Endothelial cell of umbilical vein (primary cell): ENCODE results near the gene CSNK1D. TPM values are rescaled to one million over a fixed set of nuclear protein-coding genes. Genes with fewer than 3 reads are reported as not detected.

Experiments used
- BruUV-seq: library from RNA; stranded (reverse); fragments of 400-500 nt; replicated peaks from 2 replicates; lab custom pipeline; 2021; lab: Mats Ljungman, UMichigan
- CTCF ChIA-PET: fragments of 300-600, 350-600 bp; sonication (Branson Sonifier 250); formaldehyde crosslinking; loops from one replicate; lab custom pipeline; 2021; ENCODE audit warnings: antibody characterized with exemption, inconsistent platforms; lab: Charles Lee
- POLR2A ChIA-PET: fragments of 300-600, 350-600 bp; sonication (Branson Sonifier 250); formaldehyde crosslinking; loops from one replicate; lab custom pipeline; 2021; ENCODE audit warnings: antibody characterized with exemption, inconsistent platforms; lab: Charles Lee
- DNase-seq: peaks from one replicate; pipeline ENCODE4 v3.0.0-alpha.2; 2011; ENCODE audit warnings: low read depth, low spot score
- FAIRE-seq: peaks from 2 replicates; lab custom pipeline; 2011; peaks lifted over from hg19 to GRCh38; lab: Jason Lieb, UNC
- H2AFZ ChIP-seq: 2 replicates; pipeline ENCODE4 v1.6.0; 2012; ENCODE audit warnings: low read depth, low read length, control low read depth, inconsistent platforms
- H3K27ac ChIP-seq: 2 replicates; pipeline ENCODE4 v1.5.1; 2011; ENCODE audit warnings: low read depth, mild to moderate bottlenecking, control low read depth, low read length, moderate library complexity; ENCODE audit not compliant: insufficient read depth
- H3K27me3 ChIP-seq, 2 experiments: 2 replicates each; pipeline versions ENCODE4 v1.6.0 to v1.6.1; 2011; ENCODE audit warnings: low read length in 2 of 2, mixed read lengths in 1 of 2; ENCODE audit not compliant: control insufficient read depth in 2 of 2, insufficient read depth in 2 of 2
- H3K36me3 ChIP-seq, 2 experiments: 2 replicates in 1 of 2; 3 replicates in 1 of 2; pipeline ENCODE4 v1.5.1; 2011; ENCODE audit warnings: low read length in 2 of 2, mild to moderate bottlenecking in 1 of 2, moderate library complexity in 1 of 2; ENCODE audit not compliant: control insufficient read depth in 2 of 2, insufficient read depth in 2 of 2; ENCODE audit errors: extremely low read depth in 1 of 2
- H3K4me1 ChIP-seq: 3 replicates; pipeline ENCODE4 v1.5.1; 2011; ENCODE audit warnings: mild to moderate bottlenecking, low read length; ENCODE audit not compliant: control insufficient read depth, insufficient read depth; ENCODE audit errors: extremely low read depth
- H3K4me2 ChIP-seq: 2 replicates; pipeline ENCODE4 v1.6.1; 2011; ENCODE audit warnings: low read length, control low read depth, mixed read lengths; ENCODE audit not compliant: insufficient read depth
- H3K4me3 ChIP-seq, 3 experiments: fragments of 200-600 bp in 1 of 3; sonication (generic), shearing (Covaris generic) in 1 of 3; replicated peaks in 1 of 3; 2 replicates each; pipeline ENCODE4 v1.5.1; 2011 to 2016; ENCODE audit warnings: control low read depth in 3 of 3, low read length in 3 of 3, mild to moderate bottlenecking in 2 of 3, inconsistent platforms in 1 of 3, low read depth in 1 of 3, moderate library complexity in 1 of 3; ENCODE audit not compliant: insufficient read depth in 1 of 3
- H3K79me2 ChIP-seq: 2 replicates; pipeline ENCODE4 v1.6.0; 2012; ENCODE audit warnings: low read length, inconsistent platforms; ENCODE audit not compliant: control insufficient read depth, insufficient read depth
- H3K9ac ChIP-seq: replicated peaks from 2 replicates; pipeline ENCODE3; 2011; ENCODE audit warnings: low read length, control low read depth; ENCODE audit not compliant: insufficient read depth; ENCODE audit errors: extremely low read depth
- H3K9me1 ChIP-seq: replicated peaks from 3 replicates; pipeline ENCODE4 v1.6.0; 2011; ENCODE audit warnings: mild to moderate bottlenecking, low read length; ENCODE audit not compliant: control insufficient read depth, insufficient read depth; ENCODE audit errors: extremely low read depth
- H3K9me3 ChIP-seq: replicated peaks from 2 replicates; pipeline ENCODE4 v1.5.1; 2012; ENCODE audit warnings: low read length, inconsistent platforms; ENCODE audit not compliant: control insufficient read depth, insufficient read depth
- H4K20me1 ChIP-seq: replicated peaks from 2 replicates; pipeline ENCODE3; 2011; ENCODE audit warnings: mild to moderate bottlenecking, low read length; ENCODE audit not compliant: control insufficient read depth, insufficient read depth; ENCODE audit errors: extremely low read depth
- CTCF ChIP-seq, 2 donors: IDR thresholded peaks; 1 replicate in 1 of 2; 2 replicates in 1 of 2; pipeline ENCODE4 v1.5.1; 2011; ENCODE audit warnings: low read length in 2 of 2, mild to moderate bottlenecking in 2 of 2, moderate library complexity in 2 of 2, control low read depth in 1 of 2, inconsistent platforms in 1 of 2, low read depth in 1 of 2; ENCODE audit not compliant: insufficient read depth in 1 of 2; ENCODE audit errors: extremely low read depth in 1 of 2
- EZH2 ChIP-seq: IDR thresholded peaks from 2 replicates; pipeline ENCODE4 v1.6.1; 2012; ENCODE audit warnings: borderline replicate concordance, low read depth, mild to moderate bottlenecking, moderate library complexity, low read length, inconsistent platforms; ENCODE audit not compliant: severe bottlenecking
- FOS ChIP-seq: IDR thresholded peaks from 2 replicates; pipeline ENCODE4 v1.6.1; 2011; ENCODE audit warnings: mild to moderate bottlenecking, low read length, moderate library complexity, borderline replicate concordance; ENCODE audit not compliant: insufficient read depth
- GATA2 ChIP-seq: IDR thresholded peaks from 2 replicates; pipeline ENCODE4 v1.7.0; 2011; ENCODE audit warnings: low read depth, mild to moderate bottlenecking, moderate library complexity, mixed read lengths, low read length; ENCODE audit not compliant: insufficient read length, insufficient read depth
- JUN ChIP-seq: IDR thresholded peaks from 2 replicates; pipeline ENCODE4 v1.6.1; 2011; ENCODE audit warnings: borderline replicate concordance, low read depth; ENCODE audit not compliant: insufficient read length, insufficient read depth
- MAX ChIP-seq: IDR thresholded peaks from 2 replicates; pipeline ENCODE4 v1.6.1; 2011; ENCODE audit not compliant: insufficient read depth, insufficient read length
- MYC ChIP-seq: IDR thresholded peaks from one replicate; pipeline ENCODE4 v1.6.1; 2011; ENCODE audit warnings: mild to moderate bottlenecking, low read depth, low read length
- POLR2A ChIP-seq: IDR thresholded peaks from 2 replicates; pipeline ENCODE4 v1.6.1; 2012; ENCODE audit warnings: low read depth, mild to moderate bottlenecking, control low read depth, low read length
- POLR2AphosphoS5 ChIP-seq: IDR thresholded peaks from 2 replicates; pipeline ENCODE4 v1.6.1; 2012; ENCODE audit warnings: low read depth, mild to moderate bottlenecking, control low read depth, low read length, moderate library complexity; ENCODE audit not compliant: insufficient read depth
- dilution Hi-C: fragments of 300-500 bp; cut with MboI; formaldehyde crosslinking; loops from one replicate; pipeline ENCODE4 v1.15.0; 2019; ENCODE audit warnings: low sequenced_read_pairs; ENCODE audit not compliant: extremely low pct_ligation_motif_present
- intact Hi-C: fragments of 100-400 bp; cut with micrococcal nuclease; formaldehyde crosslinking; loops from one replicate; pipeline ENCODE4 v1.10.0; 2022
- polyA plus RNA-seq, 4 experiments: library from polyadenylated mRNA; depleted of rRNA in 3 of 4; stranded (reverse) in 3 of 4; unstranded in 1 of 4; fragments of >200 nt; gene quantifications; 2 replicates each; pipeline versions ENCODE4 v1.2.1 to v1.2.3, GENCODE V29; 2011 to 2012; ENCODE audit warnings: missing spikeins in 1 of 4
- total RNA-seq: library from RNA; stranded (reverse); gene quantifications from 2 replicates; pipeline ENCODE4 v1.2.3, GENCODE V29; 2021

Gene CSNK1D
- total and polyA plus RNA-seq, 2 donors (not counting 3 experiments of a cell fraction or from before 2014, with no cell fraction given) = 127 to 155 TPM

- BruUV-seq = no TSS peak
- H3K4me1 ChIP-seq = peaks cover under 1% of the 10 kb centered on the region
- H3K36me3 ChIP-seq = peaks cover 0 to 6% of the 10 kb centered on the region in 2 experiments
- DNase-seq = no peak
- FAIRE-seq = no peak
- ChIA-PET CTCF (interaction anchor here (1.5 kb wide), 1 partner anchor 170 kb away, joined by 4 read pairs; no protein-coding TSS in a partner anchor), POLR2A (interaction anchor here (0.9 kb wide), 1 partner anchor 35 kb away, joined by 3 read pairs; no protein-coding TSS in a partner anchor)
- no peak overlapping the region for H3K9ac ChIP-seq
- no peak overlapping the region for H3K4me2 ChIP-seq
- intact Hi-C loops = no loop called here
- H3K9me1 ChIP-seq = no peaks in the 10 kb centered on the region
- H3K4me3 ChIP-seq = no peak overlapping the region
- TF ChIP-seq GATA2 = no peak
- no peak for TF ChIP-seq EZH2
- no peaks in the 10 kb centered on the region for H3K9me3 ChIP-seq
- no peaks in the 10 kb centered on the region for H4K20me1 ChIP-seq
- H3K27ac ChIP-seq = no peak overlapping the region
- no peak overlapping the region for H2AFZ ChIP-seq
- no peaks in the 10 kb centered on the region for H3K79me2 ChIP-seq
- H3K27me3 ChIP-seq = no peaks in the 10 kb centered on the region
- dilution Hi-C loops = no loop called here
Measured at GRCh38 chr17:82200135-82200534, 73.4 kb downstream of the CSNK1D start.

GRCh38 chr17:82199496-82199895 lies 74.0 kb downstream of the CSNK1D start:
- H4K20me1 ChIP-seq = no peaks in the 10 kb centered on the region
- intact Hi-C loops = no loop called here
- ChIA-PET POLR2A (no interaction called here), CTCF (no interaction called here)
- H3K9me1 ChIP-seq = no peaks in the 10 kb centered on the region
- no peaks in the 10 kb centered on the region for H3K27me3 ChIP-seq
- no peak for TF ChIP-seq JUN
- TF ChIP-seq MAX = no peak
- TF ChIP-seq CTCF (IDR thresholded peaks at IDR 0.05; ENCODE audit: extremely low read depth in 1 of 2, insufficient read depth in 1 of 2, low read depth in 1 of 2, low read length in 2 of 2) = no peak
- no peak for TF ChIP-seq POLR2AphosphoS5
- no peak for TF ChIP-seq POLR2A
- TF ChIP-seq FOS = no peak
- TF ChIP-seq EZH2 = no peak
- TF ChIP-seq MYC = no peak
- TF ChIP-seq GATA2 = no peak
- H3K4me3 ChIP-seq = no peak overlapping the region
- no peak for DNase-seq
- H3K27ac ChIP-seq = no peak overlapping the region
- dilution Hi-C loops = no loop called here
- H3K9me3 ChIP-seq = no peaks in the 10 kb centered on the region
- no peak overlapping the region for H3K9ac ChIP-seq
- BruUV-seq = no TSS peak
- H2AFZ ChIP-seq = no peak overlapping the region
- no peak overlapping the region for H3K4me2 ChIP-seq
- no peak for FAIRE-seq
- peaks cover 0 to 9% of the 10 kb centered on the region in 2 experiments for H3K36me3 ChIP-seq
- H3K79me2 ChIP-seq = no peaks in the 10 kb centered on the region
- no peaks in the 10 kb centered on the region for H3K4me1 ChIP-seq
